ENCODE data around the gene ITSN2. TPM values are rescaled to one million over a fixed set of nuclear protein-coding genes. Genes with fewer than 3 reads are reported as not detected.

Gene ITSN2
- total and polyA plus RNA-seq, 4 donors: 34.3 to 77.2 (median 54.5) TPM

GRCh38 chr2:24175631-24176187 lies 184.6 kb downstream of the ITSN2 start:
- no peak overlapping the region for H3K4me3 ChIP-seq
- WGBS, 2 donors: 83 to 89% methylated on average over 17 of the region's 17 CpGs
- TF ChIP-seq, protein P1, sequence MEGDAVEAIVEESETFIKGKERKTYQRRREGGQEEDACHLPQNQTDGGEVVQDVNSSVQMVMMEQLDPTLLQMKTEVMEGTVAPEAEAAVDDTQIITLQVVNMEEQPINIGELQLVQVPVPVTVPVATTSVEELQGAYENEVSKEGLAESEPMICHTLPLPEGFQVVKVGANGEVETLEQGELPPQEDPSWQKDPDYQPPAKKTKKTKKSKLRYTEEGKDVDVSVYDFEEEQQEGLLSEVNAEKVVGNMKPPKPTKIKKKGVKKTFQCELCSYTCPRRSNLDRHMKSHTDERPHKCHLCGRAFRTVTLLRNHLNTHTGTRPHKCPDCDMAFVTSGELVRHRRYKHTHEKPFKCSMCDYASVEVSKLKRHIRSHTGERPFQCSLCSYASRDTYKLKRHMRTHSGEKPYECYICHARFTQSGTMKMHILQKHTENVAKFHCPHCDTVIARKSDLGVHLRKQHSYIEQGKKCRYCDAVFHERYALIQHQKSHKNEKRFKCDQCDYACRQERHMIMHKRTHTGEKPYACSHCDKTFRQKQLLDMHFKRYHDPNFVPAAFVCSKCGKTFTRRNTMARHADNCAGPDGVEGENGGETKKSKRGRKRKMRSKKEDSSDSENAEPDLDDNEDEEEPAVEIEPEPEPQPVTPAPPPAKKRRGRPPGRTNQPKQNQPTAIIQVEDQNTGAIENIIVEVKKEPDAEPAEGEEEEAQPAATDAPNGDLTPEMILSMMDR (IDR thresholded peaks at IDR 0.05; ENCODE audit: control extremely low read depth, extremely low read depth): no peak
- no peak overlapping the region for H3K27ac ChIP-seq (ENCODE audit: low read depth in 1 of 2, low read length in 1 of 2)
- no peaks in the 10 kb centered on the region for H3K9me3 ChIP-seq (ENCODE audit: control insufficient read depth in 4 of 4, insufficient read depth in 3 of 4, low read length in 3 of 4)
- ATAC-seq (ENCODE audit: insufficient read depth, low FRiP score): no peak
- no peaks in the 10 kb centered on the region for H3K36me3 ChIP-seq (ENCODE audit: control insufficient read depth in 4 of 4, insufficient read depth in 4 of 4, low read length in 4 of 4)
- peak in 2 of 3 donors; percentile 20 to 39 for DNase-seq
- no peaks in the 10 kb centered on the region for H3K27me3 ChIP-seq (ENCODE audit: control insufficient read depth in 3 of 3, insufficient read depth in 3 of 3, low read length in 2 of 3)
- H3K4me1 ChIP-seq (ENCODE audit: control insufficient read depth in 5 of 5, insufficient read depth in 5 of 5, low read length in 5 of 5): peaks cover 0 to 7% (median 0%) of the 10 kb centered on the region in 5 donors
- H3K9ac ChIP-seq (ENCODE audit: insufficient read depth in 1 of 2, low read length in 2 of 2): peak overlapping the region in 1 of 2 donors; percentile 29

GRCh38 chr2:24174851-24175277 lies 185.5 kb downstream of the ITSN2 start, which contains the start of gene FAM228A:
Gene FAM228A, plus strand, starts transcription at chr2:24175053. Its CDS starts 428 bp downstream, at chr2:24175481.
- TF ChIP-seq, protein P1 (IDR thresholded peaks at IDR 0.05; ENCODE audit: control extremely low read depth, extremely low read depth): no peak
- ATAC-seq (ENCODE audit: insufficient read depth, low FRiP score): no peak
- Histone ChIP-seq H3K4me1 (ENCODE audit: control insufficient read depth in 5 of 5, insufficient read depth in 5 of 5, low read length in 5 of 5) (peaks cover 0 to 7% (median 0%) of the 10 kb centered on the region in 5 donors), H3K9me3 (ENCODE audit: control insufficient read depth in 4 of 4, insufficient read depth in 3 of 4, low read length in 3 of 4) (no peaks in the 10 kb centered on the region), H3K27me3 (ENCODE audit: control insufficient read depth in 3 of 3, insufficient read depth in 3 of 3, low read length in 2 of 3) (no peaks in the 10 kb centered on the region), H3K36me3 (ENCODE audit: control insufficient read depth in 4 of 4, insufficient read depth in 4 of 4, low read length in 4 of 4) (no peaks in the 10 kb centered on the region), H3K4me3 (no peak within 1 kb of the TSS), H3K27ac (ENCODE audit: low read depth in 1 of 2, low read length in 1 of 2) (no peak within 1 kb of the TSS), H3K9ac (ENCODE audit: insufficient read depth in 1 of 2, low read length in 2 of 2) (peak within 1 kb of the TSS in 1 of 2 donors; percentile 29)
- 29 to 42% methylated on average over 46 of the region's 46 CpGs for WGBS, 2 donors
- DNase-seq: no peak

GRCh38 chr2:24169023-24169422 lies 191.3 kb downstream of the ITSN2 start:
- ATAC-seq (ENCODE audit: insufficient read depth, low FRiP score) (no peak), DNase-seq (no peak)
- H3K4me1 ChIP-seq (ENCODE audit: control insufficient read depth in 5 of 5, insufficient read depth in 5 of 5, low read length in 5 of 5): no peaks in the 10 kb centered on the region
- H3K9ac ChIP-seq (ENCODE audit: insufficient read depth in 1 of 2, low read length in 2 of 2): no peak overlapping the region
- TF ChIP-seq, protein P1 (IDR thresholded peaks at IDR 0.05; ENCODE audit: control extremely low read depth, extremely low read depth): no peak
- no peaks in the 10 kb centered on the region for H3K27me3 ChIP-seq (ENCODE audit: control insufficient read depth in 3 of 3, insufficient read depth in 3 of 3, low read length in 2 of 3)
- H3K27ac ChIP-seq (ENCODE audit: low read depth in 1 of 2, low read length in 1 of 2): no peak overlapping the region
- 96 to 97% methylated on average over 5 of the region's 5 CpGs for WGBS, 2 donors
- H3K9me3 ChIP-seq (ENCODE audit: control insufficient read depth in 4 of 4, insufficient read depth in 3 of 4, low read length in 3 of 4): no peaks in the 10 kb centered on the region
- no peaks in the 10 kb centered on the region for H3K36me3 ChIP-seq (ENCODE audit: control insufficient read depth in 4 of 4, insufficient read depth in 4 of 4, low read length in 4 of 4)
- H3K4me3 ChIP-seq: no peak overlapping the region
